ENCODE results near the gene SLC6A3. TPM values are rescaled to one million over a fixed set of nuclear protein-coding genes. Genes with fewer than 3 reads are reported as not detected.

The SLC6A3 gene
- total RNA-seq, 1 donor from 2014 or later: not detected

DNA sequence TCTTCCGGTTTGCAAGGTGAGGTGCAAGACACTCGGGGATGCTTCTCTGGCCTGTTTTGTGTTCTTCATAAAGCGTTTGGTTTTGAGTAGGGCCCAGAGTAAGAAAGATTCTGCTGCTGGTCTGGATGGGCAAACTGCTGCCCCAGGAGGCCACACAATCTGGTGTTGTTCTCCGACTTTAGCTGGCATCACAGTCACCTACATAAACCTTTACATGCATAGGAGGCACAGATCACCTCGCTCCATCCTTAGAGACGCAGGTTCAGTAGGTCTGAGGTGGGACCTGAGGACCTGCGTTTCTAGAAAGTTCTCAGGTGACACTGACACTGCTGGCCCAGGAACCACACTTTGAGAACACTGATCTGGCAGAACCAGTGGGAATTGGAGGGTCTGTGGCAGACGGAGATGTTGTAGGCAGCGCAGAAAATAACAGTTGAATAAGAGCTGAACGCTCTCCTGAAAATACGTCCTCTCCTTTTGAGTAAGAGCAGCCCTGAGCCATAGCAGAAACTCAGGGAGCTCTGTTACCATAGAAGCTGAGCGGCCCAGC is 3.9 kb upstream of the SLC6A3 start:
- Mint-ChIP-seq H3K27me3 (peaks cover 82% of the 10 kb centered on the region), H3K27ac (no peak overlapping the region), H3K4me3 (ENCODE audit: low read depth) (no peak overlapping the region), H3K9me3 (ENCODE audit: low read depth) (peaks cover 14% of the 10 kb centered on the region), H3K36me3 (ENCODE audit: insufficient read depth) (no peaks in the 10 kb centered on the region), H3K4me1 (ENCODE audit: low read depth) (peaks cover 1% of the 10 kb centered on the region)
- TF ChIP-seq, protein P1, sequence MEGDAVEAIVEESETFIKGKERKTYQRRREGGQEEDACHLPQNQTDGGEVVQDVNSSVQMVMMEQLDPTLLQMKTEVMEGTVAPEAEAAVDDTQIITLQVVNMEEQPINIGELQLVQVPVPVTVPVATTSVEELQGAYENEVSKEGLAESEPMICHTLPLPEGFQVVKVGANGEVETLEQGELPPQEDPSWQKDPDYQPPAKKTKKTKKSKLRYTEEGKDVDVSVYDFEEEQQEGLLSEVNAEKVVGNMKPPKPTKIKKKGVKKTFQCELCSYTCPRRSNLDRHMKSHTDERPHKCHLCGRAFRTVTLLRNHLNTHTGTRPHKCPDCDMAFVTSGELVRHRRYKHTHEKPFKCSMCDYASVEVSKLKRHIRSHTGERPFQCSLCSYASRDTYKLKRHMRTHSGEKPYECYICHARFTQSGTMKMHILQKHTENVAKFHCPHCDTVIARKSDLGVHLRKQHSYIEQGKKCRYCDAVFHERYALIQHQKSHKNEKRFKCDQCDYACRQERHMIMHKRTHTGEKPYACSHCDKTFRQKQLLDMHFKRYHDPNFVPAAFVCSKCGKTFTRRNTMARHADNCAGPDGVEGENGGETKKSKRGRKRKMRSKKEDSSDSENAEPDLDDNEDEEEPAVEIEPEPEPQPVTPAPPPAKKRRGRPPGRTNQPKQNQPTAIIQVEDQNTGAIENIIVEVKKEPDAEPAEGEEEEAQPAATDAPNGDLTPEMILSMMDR (IDR thresholded peaks at IDR 0.05; ENCODE audit: unreplicated experiment): no peak
- DNase-seq (ENCODE audit: low spot score, unreplicated experiment): no peak

DNA sequence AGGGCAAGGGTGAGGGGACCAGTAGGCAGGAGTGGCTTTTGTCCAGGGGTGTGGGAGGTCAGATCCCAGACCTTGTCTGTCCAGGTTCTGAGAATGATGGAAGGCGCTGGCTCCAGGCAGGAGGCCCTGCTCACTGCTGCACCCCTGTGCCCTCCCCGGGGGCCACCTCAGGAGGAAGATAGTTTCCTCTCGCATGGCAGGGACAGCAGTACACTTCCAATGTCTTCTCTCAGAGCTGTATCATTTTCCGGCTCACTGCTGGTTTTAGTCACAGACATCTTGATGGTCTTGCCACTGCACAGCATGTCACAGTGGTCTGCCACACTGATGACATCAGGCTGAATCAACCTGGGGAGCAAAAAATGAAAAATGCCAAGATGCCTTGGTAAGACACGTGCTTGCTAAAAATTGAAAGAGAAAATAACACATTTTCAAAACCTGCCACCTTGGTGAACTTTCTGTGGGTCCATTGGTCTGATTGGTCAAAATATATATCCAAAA is 3.3 kb upstream of the SLC6A3 start:
- H3K9me3 Mint-ChIP-seq (ENCODE audit: low read depth): peaks cover 8% of the 10 kb centered on the region
- DNase-seq (ENCODE audit: low spot score, unreplicated experiment): no peak
- H3K4me1 Mint-ChIP-seq (ENCODE audit: low read depth): peaks cover 2% of the 10 kb centered on the region
- no peak overlapping the region for H3K27ac Mint-ChIP-seq
- TF ChIP-seq, protein P1 (IDR thresholded peaks at IDR 0.05; ENCODE audit: unreplicated experiment): no peak
- H3K27me3 Mint-ChIP-seq: peaks cover 85% of the 10 kb centered on the region
- H3K4me3 Mint-ChIP-seq (ENCODE audit: low read depth): no peak overlapping the region
- no peaks in the 10 kb centered on the region for H3K36me3 Mint-ChIP-seq (ENCODE audit: insufficient read depth)

DNA sequence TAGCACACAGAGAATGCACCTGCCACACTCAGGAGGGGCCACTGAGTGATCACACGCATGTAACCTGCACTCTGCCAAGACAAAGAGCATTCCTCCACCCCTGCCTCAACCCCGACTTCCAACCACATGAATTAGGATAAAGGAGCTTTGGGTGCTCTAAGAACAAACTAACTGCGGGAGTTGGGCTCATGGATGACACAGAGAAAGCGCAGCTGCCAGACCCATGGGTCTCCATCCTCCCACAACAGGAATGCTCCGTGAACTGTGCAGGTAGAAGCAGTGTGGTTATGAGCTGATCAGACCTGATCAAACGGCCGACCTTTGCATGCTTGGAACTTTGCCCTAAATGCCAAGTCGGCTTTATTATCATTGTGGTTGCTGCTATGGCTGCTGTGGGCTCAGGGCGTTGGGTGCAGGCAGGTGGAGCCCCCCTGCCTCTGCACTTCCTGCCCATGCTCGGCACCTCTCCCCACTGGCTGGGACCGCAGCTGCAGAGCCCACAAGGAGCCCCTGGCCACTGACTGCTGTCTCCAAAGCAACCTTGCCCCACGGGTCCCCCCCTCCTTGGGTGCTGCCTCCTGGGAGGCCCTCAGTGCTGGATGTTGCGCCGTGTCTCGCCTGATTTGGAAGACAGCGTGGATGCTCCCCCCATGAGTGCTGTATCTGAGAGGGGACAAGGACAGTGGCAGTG is 2.6 kb upstream of the SLC6A3 start:
- no peak overlapping the region for H3K27ac Mint-ChIP-seq
- H3K36me3 Mint-ChIP-seq (ENCODE audit: insufficient read depth): no peaks in the 10 kb centered on the region
- DNase-seq (ENCODE audit: low spot score, unreplicated experiment): no peak

DNA sequence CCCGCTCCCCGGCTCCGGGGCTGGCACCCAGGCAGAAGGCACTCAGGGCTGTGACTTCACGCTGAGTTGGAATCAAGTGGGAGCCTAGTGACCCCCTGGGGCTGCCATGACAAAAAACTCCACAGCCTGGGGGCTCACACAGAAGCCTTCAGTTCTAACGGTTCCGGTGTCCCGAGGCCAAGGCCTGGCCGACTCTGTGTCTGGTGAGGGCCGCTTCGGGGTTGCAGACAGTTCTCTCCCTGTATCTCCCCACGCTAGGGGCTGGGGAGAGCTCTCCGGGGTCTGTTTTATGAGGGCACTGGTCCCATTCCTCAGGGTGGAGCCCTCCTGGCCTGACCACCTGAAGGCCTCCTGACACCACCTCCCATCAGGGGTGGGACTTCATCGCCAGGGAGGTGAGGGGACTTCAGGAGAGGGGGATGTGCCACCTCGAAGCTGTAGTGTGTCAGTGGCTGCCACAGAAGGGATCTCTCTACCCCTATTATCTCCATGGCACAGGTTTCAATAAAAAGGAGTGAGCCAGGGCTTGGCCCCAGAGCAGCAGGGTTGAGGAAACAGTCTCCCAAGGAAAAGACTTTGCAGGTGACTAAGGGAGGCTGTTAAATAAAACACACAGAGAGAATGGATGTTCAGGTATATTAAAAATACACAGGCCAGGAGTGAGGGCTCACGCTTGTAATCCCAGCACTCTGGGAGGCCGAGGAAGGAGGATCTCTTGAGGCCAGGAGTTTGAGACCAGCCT is 1.5 kb upstream of the SLC6A3 start:
- peaks cover 2% of the 10 kb centered on the region for H3K4me1 Mint-ChIP-seq (ENCODE audit: low read depth)
- no peak overlapping the region for H3K27ac Mint-ChIP-seq
- H3K9me3 Mint-ChIP-seq (ENCODE audit: low read depth): no peaks in the 10 kb centered on the region
- H3K27me3 Mint-ChIP-seq: peaks cover 85% of the 10 kb centered on the region
- no peaks in the 10 kb centered on the region for H3K36me3 Mint-ChIP-seq (ENCODE audit: insufficient read depth)
- DNase-seq (ENCODE audit: low spot score, unreplicated experiment): no peak
- TF ChIP-seq, protein P1 (IDR thresholded peaks at IDR 0.05; ENCODE audit: unreplicated experiment): no peak
- H3K4me3 Mint-ChIP-seq (ENCODE audit: low read depth): no peak overlapping the region

More for the DNA sequence above, 2.6 kb upstream of the SLC6A3 start:
- Mint-ChIP-seq H3K4me1 (ENCODE audit: low read depth) (peaks cover 2% of the 10 kb centered on the region), H3K27me3 (peaks cover 85% of the 10 kb centered on the region), H3K4me3 (ENCODE audit: low read depth) (no peak overlapping the region), H3K9me3 (ENCODE audit: low read depth) (peaks cover under 1% of the 10 kb centered on the region)
- TF ChIP-seq, protein P1 (IDR thresholded peaks at IDR 0.05; ENCODE audit: unreplicated experiment): no peak

Data from progenitor cell of endocrine pancreas (in vitro differentiated cells).